Breast epithelium (tissue), 3 donors: ENCODE data around the gene CDO1.

ENCODE experiments used
- CTCF ChIP-seq, 3 donors: fragments of 450-650 bp; IDR thresholded peaks; one replicate each; pipeline ENCODE4 v1.5.1; 2016 to 2017; ENCODE audit warnings: antibody characterized with exemption in 3 of 3, mild to moderate bottlenecking in 3 of 3, moderate library complexity in 3 of 3
- POLR2A ChIP-seq: fragments of 450-650 bp; IDR thresholded peaks from one replicate; pipeline ENCODE4 v1.6.1; 2016; ENCODE audit warnings: antibody characterized with exemption, mild to moderate bottlenecking, moderate library complexity
- POLR2AphosphoS5 ChIP-seq, 3 donors: sonication (generic); formaldehyde crosslinking; IDR thresholded peaks; one replicate each; pipeline ENCODE4 v1.6.1; 2017; ENCODE audit warnings: antibody characterized with exemption in 3 of 3

DNA sequence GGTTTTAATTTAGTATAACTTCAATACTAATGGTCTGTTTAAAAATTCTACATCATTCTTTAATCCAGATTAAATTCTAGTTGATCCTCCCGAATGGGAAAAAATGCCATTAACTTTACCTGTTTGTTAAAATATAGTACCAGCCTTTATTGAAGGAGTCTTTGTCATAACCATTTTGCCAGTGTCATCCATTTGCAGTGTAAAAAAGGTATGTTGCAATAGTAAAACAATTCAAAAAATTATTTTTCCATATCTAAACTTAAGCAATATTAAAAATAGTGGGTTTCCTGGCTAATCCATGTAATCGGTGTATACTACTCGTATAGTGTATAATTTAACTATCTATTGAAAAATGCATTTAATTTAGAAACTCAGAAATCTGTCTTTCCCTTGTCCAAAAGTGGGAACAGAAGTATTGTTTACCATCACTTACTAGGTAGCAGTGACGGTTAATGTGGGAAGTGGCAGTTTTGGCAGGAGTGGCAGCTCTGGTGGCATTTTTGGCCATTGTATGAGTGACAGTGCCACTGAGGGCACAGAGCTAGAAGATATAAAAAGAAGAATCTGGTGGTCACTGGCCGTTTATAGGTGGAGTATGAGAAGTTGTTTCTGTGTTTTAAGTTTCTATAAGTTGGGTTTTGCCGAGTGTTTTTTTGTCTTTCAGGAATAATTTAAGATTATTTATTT lies 27.1 kb upstream of the CDO1 start:
- TF ChIP-seq POLR2A (no peak), CTCF (IDR thresholded peaks at IDR 0.05) (no peak), POLR2AphosphoS5 (IDR thresholded peaks at IDR 0.05) (no peak)
